Hematopoietic multipotent progenitor cell (in vitro differentiated cells): ENCODE measurements around the gene MERTK. TPM values are rescaled to one million over a fixed set of nuclear protein-coding genes. Genes with fewer than 3 reads are reported as not detected.
"Not testable (repeated sequence)": the region's sequence is repeated elsewhere in the genome, so short reads cannot be mapped to it uniquely, and the experiment has no call there.

Experiments
- DNase-seq, 3 donors: peaks; one replicate each; pipeline ENCODE4 v3.0.0-alpha.2; 2011 to 2015; ENCODE audit warnings: low read depth in 2 of 3, low spot score in 2 of 3
- total RNA-seq: library from RNA; depleted of rRNA; stranded (reverse); fragments of >200 nt; gene quantifications from one replicate; pipeline ENCODE4 v1.2.3, GENCODE V29; 2012

The MERTK gene
- total RNA-seq = 8.6 TPM

DNA sequence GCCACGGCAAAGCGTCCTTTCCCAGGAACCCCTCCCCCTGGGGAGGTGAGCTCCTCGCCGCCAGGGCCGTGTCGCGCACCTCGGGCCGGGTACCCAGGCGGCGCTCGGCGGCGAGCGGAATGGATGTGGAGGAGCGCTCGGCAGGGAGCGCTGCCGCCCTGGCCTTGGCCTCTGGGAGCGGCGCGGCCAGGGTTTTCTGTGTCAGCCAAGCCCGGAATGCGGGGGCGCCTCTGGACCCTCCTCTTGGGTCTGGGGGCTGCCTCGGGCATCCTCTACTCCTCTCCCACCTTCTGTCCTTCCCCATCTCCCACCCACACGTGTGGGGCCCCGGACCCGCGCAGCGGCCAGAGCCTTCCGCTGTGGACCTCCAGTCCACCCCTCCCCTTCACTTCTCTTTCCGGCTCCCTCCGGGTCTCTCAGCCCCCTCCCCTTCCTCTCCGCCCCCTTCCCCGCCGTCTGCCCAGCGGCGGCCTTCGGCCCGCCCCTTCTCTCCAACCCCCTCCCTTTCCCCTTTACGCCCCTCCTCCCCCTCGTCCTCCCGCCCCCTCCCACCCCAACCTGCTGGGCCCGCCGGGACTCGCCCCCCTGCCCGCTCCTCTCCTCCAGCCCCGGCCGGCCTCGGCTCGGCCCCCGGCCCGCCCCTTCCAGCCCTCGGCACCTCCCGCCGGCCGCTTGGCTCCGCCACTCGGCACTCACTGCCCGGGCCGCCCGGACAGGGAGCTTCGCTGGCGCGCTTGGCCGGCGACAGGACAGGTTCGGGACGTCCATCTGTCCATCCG, at the start of gene MERTK:
Gene MERTK (plus strand): TSS at position 684 of the 779 bp plus-strand sequence. CDS start 129 bp downstream, outside the sequence.
- DNase-seq = peak in 2 of 3 donors; percentile 92 to 94

GRCh38 chr2:111850646-111851045, 47.8 kb upstream of the MERTK start:
- peak in 1 of 3 donors; percentile 21 for DNase-seq

DNA sequence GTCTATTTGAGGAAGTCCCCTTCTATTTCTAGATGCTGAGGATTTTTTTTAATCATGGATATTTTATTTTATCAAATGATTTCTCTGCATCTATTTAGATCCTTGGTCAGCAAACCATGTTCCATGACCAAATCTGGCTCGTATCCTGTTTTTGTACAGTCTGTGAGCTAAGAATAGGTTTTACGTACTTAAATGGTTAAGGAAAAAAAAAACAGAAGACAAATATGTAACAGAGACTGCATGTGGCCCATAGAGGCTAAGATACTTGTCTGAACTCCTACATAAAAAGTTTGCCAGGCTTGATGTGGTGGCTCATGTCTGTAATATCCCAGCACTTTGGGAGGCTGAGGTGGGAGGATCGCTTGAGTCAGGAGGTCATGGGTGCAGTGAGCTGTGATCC, 45.9 kb upstream of the MERTK start:
- DNase-seq = not testable (repeated sequence)

- DNase-seq = not testable (repeated sequence)
Measured at GRCh38 chr2:111860005-111860404, 38.4 kb upstream of the MERTK start.

- DNase-seq = not testable (repeated sequence)
Measured at GRCh38 chr2:111865124-111865523, 33.3 kb upstream of the MERTK start.

DNA sequence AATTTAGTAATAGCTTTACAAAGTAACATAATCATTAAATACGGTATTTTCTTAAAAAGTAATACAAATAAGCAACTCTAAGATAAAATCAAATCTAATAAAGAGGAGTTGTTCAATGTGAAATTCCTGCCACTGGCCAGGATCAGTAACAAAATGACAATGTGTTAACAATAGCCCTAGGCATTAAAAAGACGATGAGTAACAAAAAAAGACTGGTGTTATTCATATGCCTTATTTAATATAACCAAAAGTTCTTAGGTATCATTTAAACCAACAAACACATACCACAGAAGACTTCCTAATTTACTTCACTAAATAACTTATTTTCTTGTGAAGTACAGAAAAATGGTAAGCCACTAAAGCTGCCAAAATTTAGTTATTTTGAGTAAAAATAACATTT, 25.6 kb upstream of the MERTK start:
- DNase-seq = not testable (repeated sequence)

DNA sequence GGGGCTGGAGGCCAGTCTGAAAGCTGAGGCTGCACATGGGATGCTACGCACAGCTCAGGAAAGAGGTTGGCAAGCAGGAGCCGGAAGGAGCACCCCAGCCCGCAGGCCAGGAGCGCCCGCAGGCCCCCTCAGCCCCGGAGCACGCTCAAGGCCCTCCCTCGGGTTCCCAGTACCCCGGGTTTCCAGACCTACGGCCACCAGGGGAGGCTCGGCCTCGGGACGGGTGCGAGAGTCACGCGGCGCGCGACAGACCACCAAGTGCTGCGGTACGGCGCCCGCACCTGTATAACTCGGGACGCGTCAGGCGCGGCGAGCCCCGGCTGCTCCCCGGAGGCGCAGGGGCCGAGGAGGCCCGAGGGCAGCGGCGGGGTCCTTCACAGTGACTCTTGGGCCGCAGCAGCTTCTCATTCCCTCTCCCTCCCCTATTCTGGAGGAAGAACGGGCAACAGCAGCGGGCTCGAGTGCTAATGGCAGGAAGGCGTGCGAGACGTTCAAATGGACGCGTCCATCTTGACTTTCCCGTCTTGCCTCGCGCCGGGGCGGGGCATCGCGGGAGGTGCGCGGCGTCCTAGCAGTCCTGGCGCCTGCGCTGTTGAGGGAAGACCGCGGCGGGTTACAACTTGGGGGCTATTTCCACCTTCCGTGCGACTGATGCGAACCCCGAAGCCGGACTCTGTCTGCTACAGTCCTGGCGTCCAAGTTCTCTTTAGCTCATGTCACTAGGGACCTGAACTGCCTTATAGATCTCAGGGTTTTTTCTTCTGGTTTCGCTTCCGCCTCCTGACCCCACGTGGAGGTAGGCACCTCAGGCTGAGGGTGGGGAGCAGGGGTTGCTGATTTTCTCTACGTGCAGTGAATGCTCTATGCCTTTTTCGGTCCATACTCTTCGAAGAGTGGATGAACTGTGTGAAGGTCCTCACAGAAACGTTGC, 14.5 kb upstream of the MERTK start, which contains the start of gene ANAPC1:
Gene ANAPC1 (minus strand): TSS at position 533 of the 931 bp plus-strand sequence. CDS start 3,368 bp downstream, outside the sequence.
- peak; percentile 59 to 92 (median 89) for DNase-seq

- DNase-seq = no peak
Measured at GRCh38 chr2:111884592-111884964, 13.8 kb upstream of the MERTK start.

DNA sequence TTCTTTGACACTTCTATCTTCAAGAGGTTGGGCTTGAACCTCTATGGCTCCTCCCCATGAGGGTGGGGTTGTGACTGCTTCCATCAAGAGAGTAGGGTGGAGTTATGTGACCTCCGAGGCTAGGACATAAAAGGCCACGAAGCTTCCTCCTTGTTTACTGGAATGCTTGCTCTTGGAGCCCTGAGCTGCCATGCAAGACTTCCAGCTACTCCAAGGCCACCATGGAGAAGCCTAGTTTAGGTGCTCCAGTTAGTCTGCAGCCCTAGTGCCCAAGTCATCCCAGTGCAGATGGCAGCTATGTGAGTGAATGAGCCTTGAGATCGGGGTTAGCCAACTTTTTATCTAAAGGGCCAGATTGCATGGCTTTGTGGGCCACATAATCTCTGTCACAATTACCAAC, 2.4 kb upstream of the MERTK start:
- no peak for DNase-seq

- DNase-seq = no peak
Measured at GRCh38 chr2:111896576-111896975, 1.8 kb upstream of the MERTK start.

- no peak for DNase-seq
Measured at GRCh38 chr2:111897630-111897923, 830 bp upstream of the MERTK start.

- DNase-seq = peak in 2 of 3 donors; percentile 57 to 75
Measured at GRCh38 chr2:111898703-111899514, 502 bp downstream of the MERTK start.

- peak in 1 of 3 donors; percentile 53 for DNase-seq
Measured at GRCh38 chr2:111900859-111901258, 2.5 kb downstream of the MERTK start.

DNA sequence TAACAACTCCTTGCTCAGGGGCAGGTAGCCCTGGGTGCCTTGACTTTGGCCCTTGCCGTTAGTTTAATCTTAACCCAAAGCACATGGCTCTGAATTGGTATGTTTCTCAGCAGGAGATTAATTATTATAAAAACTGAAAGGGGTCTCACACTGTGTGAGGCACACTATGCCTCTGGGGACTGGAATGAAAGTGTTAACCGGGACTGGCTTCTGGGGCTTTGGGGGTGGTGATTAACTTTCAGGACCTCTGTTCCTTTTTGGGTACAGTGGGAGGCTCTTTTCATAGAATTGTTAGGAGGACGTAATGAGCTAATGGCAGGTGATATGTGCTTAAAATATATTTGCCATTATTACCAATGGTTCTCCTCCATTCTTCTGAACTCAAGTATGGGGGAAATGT, 5.1 kb downstream of the MERTK start:
- no peak for DNase-seq

GRCh38 chr2:111903930-111904439, 5.6 kb downstream of the MERTK start:
- no peak for DNase-seq

DNA sequence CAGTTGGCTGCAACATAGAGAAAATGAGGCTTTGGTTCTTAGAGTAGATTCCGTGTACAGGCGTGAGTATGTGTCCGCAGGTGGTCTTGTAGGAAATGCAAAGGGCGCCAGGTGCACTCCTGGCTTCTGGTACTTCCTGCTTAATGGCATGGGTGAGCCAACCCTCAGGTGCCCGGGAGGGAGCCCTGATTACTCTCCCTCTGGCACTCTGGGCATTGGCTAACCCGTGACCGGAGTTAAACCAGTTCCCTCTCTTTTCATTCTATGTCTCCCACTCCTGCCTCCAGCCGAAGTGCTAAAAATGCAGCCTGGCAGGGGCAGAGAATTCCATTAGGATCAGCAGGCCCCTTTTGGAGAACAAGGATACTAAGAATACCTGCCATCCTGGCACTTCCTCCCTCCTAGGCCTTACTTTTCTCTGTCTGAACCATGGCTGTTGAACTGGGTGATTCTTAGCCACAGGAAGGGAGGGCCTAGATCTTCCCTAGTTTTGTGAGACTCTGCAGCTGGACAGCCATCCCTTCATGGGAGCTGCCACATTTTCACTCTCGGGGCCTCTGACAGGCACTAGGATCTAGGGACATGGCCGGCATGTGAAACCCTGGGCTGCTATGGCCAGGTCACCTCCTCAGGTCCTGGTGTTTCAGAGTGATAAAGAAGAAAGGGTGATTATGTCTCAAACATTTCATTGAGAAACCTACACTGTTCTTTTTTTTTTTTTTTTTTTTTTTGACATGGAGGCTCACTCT, 6.5 kb downstream of the MERTK start:
- DNase-seq = no peak

DNA sequence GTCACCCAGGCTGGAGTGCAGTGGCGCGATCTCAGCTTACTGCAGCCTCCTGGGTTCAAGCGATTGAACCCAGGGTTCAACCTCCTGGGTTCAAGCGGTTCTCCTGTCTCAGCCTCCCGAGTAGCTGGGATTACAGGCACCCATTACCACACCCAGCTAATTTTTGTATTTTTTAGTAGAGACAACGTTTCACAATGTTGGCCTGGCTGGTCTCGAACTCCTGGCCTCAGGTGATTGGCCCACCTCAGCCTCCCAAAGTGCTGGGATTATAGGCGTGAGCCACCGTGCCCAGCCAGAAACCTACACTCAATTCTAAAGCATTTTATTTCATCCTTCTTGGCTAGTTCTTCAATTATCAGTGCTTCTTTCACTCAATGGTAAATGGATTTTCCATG, 7.1 kb downstream of the MERTK start:
- not testable (repeated sequence) for DNase-seq

GRCh38 chr2:111905990-111906735, 7.8 kb downstream of the MERTK start:
- no peak for DNase-seq

- DNase-seq = no peak
Measured at GRCh38 chr2:111908578-111908977, 10.2 kb downstream of the MERTK start.
